ENCODE results near the gene WNK2.
A peak's percentile ranks its signal among the peaks of the same experiment; 100 is the strongest.

The WNK2 gene

DNA sequence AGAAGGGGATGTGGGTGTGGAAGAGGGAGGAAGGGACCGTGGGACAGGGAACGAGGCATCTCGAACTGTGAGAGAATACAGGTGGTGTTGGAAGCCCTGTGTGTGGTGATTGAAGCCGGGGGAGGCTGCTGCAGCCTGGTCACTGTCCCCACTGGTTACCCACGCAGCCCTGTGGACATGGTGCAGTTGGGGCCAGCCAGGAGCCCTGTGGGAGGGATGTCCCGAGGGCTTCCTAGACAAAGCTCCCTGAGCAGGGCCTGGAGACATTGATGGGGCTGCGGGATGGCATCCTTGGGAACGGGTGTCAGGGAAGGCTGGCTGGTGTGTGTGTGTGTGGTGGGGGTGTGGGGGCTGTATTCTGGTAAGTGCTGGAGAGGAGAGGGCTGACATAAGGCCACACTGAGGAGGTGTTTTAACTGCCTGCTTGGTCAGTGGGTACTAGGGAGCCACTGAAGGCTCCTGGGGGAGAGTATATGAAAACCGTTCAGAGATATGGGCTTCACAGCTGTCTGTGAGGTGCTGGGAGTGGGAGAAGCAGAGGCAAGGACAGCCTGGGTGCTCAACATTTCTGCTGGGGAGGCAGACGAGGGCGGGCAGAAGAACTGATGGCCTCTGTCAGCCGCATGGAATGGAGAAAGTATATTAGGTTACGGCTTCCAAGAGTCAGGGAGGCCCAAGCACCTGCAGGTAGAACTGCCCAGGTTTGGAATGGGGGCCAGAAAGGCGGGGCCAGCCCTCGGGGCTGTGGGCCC, 20.0 kb downstream of the WNK2 start:
- DNase-seq, result no peak

GRCh38 chr9:93204470-93205043, 20.6 kb downstream of the WNK2 start:
- DNase-seq, result no peak

GRCh38 chr9:93205045-93205768, 21.3 kb downstream of the WNK2 start:
- no peak for DNase-seq

- no peak for DNase-seq
These were observed 22.1 kb downstream of the WNK2 start for GRCh38 chr9:93205896-93206575.

- DNase-seq, result no peak
These were observed 22.7 kb downstream of the WNK2 start for GRCh38 chr9:93206576-93207155.

DNA sequence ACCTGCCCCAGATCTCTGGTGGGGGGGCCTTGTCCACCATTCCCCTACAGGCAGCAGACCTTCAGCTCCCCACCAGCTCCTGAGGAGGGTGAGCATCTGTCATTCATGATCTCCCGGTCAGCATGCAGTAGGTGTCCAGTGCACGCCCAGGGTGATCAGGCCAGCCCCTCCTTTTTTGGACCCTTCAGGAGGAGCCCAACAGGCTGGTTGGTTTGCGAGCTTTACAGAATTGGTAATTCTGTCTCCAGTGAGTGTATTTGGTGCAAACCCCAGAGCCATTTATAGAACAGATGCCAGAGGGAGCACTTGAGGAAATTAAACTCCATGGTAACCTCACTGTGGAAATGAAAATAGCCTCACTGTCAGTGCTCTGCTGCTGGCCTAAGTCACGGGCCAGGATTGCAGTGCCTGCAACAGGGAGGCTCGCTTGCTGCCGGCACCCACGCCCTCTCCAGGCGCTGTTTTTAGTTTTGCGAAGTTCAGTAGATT, 23.4 kb downstream of the WNK2 start:
- peak; percentile 59 for DNase-seq

DNA sequence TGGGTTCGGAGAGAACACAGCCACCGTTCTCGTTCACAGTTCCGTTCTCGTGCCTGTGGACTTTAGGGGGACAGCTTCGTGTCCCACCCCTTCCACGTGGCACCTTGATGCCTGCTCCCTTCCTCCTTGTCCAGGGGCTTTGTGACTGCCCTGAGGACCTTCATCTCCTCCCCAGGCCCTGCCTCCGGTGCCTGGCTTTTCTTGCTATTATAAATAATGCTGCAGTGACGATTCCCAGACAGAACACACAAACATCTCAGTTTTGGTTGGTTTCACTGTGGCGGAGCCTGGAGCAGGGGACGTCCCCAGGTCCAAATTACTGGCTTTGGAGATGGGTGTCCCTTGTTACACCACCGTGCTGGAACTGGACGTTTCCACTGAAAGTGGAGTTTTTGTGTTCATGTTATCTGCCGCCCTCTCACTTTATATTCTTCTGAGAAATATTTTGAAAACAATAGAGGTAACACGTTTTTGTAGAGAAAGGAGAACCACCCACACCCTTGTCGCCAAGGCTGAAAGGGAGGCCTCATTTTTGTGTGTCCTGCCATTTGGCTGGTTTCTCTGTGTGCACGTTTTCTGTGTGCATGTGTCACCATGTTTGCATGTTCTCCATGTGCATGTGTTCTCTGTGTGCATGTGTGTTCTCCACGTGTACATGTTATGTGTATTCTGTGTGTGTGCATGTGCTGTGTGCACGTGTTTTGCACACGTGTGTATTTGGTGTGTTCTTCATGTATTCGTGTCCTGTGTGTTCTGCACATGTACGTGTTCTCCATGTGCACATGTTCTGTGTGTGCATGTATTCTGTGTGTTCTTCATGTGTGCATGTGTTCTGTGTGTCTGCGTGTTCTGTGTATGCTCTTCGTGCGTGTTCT, 24.2 kb downstream of the WNK2 start:
- DNase-seq, result no peak

DNA sequence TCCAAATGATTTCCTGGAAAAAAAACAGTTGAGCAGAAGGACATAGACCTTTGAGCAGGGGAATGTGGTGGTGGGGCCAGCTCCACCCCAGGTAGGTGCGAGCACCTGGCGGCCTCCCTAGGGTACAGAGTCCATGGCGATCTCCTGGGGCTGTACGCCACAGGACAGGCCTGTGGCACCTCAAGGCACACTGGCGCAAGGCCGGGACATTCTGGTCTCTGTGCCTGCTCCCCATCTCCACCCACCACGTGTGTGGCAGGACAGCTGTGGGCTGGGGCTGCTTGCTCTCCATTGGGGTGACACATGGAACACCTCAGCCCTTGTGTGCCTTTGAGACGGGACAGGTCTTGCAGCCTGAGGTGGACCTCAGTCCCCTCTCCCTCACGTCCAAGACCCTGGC, 25.2 kb downstream of the WNK2 start:
- no peak for DNase-seq

DNA sequence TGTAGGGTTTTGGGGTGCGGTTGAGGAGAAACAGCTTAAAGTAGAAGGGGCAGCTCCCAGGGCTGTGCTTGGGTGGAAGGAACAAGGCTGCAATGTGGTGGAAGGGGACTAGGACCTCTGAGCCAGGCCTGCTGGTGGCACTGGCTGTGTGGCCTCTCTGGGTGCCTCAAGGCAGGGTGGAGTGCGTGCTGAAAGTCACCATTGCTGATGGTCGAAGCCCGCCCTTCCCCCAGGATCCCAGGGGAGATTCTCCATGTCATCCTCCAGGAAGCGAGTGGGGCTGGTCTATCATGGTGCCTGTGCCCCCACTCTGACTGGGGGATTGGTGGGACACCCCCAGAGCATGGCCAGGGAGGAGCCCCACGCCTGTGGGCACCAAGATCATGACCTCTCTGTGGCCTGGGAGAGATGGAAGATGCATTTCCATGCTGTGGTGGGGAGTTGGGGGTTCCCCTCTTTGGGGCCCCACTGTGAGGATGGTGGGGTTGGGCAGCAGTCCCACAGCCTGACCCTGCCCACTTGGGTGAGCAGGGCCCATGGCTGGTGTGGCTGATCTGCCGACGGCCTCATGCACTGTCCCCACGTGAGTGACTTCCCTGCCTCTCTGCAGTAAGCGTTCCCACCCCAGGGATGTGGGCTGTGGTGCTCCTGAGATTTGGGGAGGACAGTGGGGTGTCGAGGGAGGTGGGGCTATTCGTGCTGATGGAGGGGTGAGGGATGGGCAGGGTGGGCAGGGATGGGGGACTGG, 25.8 kb downstream of the WNK2 start:
- DNase-seq, result no peak

DNA sequence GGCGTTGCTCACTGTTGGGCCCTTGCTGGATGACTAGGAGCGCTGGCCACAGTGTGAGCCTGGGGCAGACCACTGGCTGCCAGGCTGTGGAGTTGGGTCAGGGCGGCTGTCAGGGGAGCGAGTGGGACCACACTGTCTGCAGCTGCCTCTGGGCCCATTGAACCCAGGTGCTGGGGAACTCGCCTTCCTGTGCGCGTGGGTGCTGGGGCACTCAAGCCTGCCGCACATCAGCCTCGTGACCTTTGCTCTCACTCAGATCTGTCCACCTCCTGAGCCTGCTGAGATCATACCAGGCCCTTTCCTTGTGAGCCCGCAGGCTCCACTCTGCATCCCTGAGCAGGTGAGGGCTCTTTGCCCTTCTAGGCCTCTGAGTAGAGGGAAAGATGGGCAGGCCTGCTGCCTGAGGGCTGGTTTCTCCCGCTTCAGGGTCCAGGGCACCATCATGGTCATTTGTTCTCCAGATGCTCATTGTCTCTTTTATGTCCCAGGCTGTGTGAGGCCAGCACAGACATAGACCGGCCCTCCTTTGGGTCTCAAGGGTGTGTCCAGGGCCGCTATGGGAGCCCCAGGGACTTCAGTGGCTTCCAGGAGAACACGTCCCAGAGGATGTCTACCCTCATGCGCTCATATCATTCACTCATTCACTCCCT, 26.5 kb downstream of the WNK2 start:
- DNase-seq, result no peak

DNA sequence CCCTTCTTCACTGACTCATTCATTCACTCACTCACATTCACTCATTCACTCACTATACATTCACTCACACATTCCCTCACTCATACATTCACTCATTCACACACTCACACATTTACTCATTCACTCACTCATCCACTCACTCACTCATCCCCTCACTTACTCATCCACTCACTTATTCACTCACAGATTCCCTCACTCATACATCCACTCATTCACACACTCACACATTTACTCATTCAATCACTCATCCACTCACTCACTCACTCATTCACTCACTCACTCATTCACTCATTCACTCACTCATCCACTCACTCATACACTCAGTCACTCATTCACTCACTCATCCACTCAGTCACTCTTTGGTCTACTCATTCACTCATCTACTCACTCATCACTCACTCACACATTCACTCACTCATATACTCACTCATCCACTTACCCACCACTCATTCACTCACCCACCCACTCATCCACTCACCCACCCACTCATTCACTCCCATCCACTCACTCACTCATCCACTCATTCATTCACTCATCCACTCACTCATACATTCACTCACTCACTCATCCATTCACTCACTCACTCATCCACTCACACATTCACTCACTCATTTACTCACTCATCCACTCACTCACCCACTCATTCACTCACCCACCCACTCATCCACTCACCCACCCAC, 27.2 kb downstream of the WNK2 start:
- DNase-seq, result no peak

GRCh38 chr9:93211654-93212001, 27.7 kb downstream of the WNK2 start:
- DNase-seq, result no peak

- no peak for DNase-seq
These were observed 28.5 kb downstream of the WNK2 start for GRCh38 chr9:93212409-93212808.

- DNase-seq, result no peak
These were observed 32.1 kb downstream of the WNK2 start for GRCh38 chr9:93216073-93216365.

GRCh38 chr9:93217706-93218105, 33.8 kb downstream of the WNK2 start:
- DNase-seq, result no peak

DNA sequence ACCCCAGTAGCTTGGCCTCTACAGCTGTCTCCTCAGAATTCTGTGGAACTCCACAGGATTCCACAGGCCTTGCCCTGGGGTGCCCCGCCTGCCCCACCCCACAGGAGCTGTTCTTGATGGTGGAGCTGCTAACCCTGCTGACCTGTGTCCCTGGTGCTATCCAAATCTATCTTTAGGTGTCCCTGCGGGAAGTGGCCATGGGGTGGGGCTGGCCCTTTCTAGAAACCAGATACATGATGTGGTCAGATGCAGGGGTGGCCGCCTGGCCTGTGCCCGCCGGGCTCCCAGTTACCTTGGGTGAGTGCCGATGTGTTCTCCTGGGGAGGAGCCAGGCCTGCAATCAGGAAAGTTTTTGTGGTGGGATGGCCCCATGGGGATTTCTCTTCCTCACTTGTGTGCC, 34.2 kb downstream of the WNK2 start:
- DNase-seq, result no peak

- DNase-seq, result no peak
These were observed 34.9 kb downstream of the WNK2 start for GRCh38 chr9:93218671-93219420.

DNA sequence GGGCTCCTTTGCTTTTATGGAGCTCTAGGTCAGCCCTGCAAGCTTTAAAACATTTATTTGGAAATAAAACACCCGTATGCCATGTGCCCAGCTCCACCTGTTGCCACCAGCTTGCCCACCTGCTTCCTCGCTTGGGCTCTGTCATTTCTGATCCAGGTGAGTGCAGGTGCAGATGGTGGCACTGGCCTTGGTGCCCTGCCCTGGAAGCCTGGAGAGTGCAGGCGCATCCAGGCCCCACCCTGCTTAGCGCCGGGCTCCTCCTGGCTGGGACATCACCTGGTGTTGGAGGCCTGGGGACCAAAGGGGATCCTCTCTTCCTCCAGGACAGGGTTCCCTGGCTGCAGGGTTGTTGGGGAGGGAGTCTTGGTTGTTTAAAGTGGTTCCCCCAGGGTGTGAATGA, 35.8 kb downstream of the WNK2 start:
- no peak for DNase-seq

DNA sequence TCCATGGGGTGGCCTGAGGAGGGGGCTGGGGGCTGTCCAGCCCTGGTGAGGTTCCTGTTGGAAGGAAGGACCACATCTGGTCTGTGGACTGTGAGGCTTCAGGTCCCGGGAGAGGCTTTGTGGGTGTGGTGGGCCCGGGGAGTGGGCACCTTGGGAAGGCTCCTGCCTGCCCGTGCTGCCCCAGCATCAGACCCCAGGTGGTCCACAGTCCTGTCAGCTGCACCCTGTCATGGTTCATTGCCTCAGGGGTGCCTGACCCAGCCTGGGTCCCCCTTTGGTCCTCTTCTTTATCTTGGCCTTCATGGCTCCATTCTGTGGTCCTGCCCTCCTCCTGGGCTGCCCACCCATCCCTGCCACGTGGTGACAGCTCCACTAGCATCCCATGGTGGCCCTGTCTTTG, 36.7 kb downstream of the WNK2 start:
- DNase-seq, result no peak

- no peak for DNase-seq
These were observed 37.1 kb downstream of the WNK2 start for GRCh38 chr9:93221044-93221443.

Measured in NCI-H2227 treated with DMSO at 0.1 percent for 48 hours (cell line).